ENCODE results near the gene ACSF2.

Gene ACSF2

GRCh38 chr17:50476545-50477315, 50.7 kb downstream of the ACSF2 start:
- FAIRE-seq (no peak), DNase-seq (ENCODE audit: insufficient read length) (no peak)
- TF ChIP-seq POLR2AphosphoS5 (IDR thresholded peaks at IDR 0.05; ENCODE audit: low read depth, low read length) (no peak), TAF1 (IDR thresholded peaks at IDR 0.05; ENCODE audit: borderline replicate concordance, low read depth, low read length) (no peak), POLR2A (IDR thresholded peaks at IDR 0.05; ENCODE audit: low read depth, low read length) (no peak)

- DNase-seq (ENCODE audit: insufficient read length) (no peak), FAIRE-seq (no peak)
- TF ChIP-seq POLR2AphosphoS5 (IDR thresholded peaks at IDR 0.05; ENCODE audit: low read depth, low read length), result no peak
- no peak for TF ChIP-seq POLR2A (IDR thresholded peaks at IDR 0.05; ENCODE audit: low read depth, low read length)
- no peak for TF ChIP-seq TAF1 (IDR thresholded peaks at IDR 0.05; ENCODE audit: borderline replicate concordance, low read depth, low read length)
Observed at GRCh38 chr17:50477976-50478375, 52.0 kb downstream of the ACSF2 start.

- FAIRE-seq (peak; percentile 87), DNase-seq (ENCODE audit: insufficient read length) (peak; percentile 84)
- TF ChIP-seq POLR2AphosphoS5 (IDR thresholded peaks at IDR 0.05; ENCODE audit: low read depth, low read length), result peak; percentile 79
- TF ChIP-seq TAF1 (IDR thresholded peaks at IDR 0.05; ENCODE audit: borderline replicate concordance, low read depth, low read length), result peak; percentile 80
- TF ChIP-seq POLR2A (IDR thresholded peaks at IDR 0.05; ENCODE audit: low read depth, low read length), result peak; percentile 92
Observed at GRCh38 chr17:50478391-50479381, 52.7 kb downstream of the ACSF2 start, which contains the start of gene RSAD1. Gene RSAD1 (plus strand): TSS chr17:50478860. CDS start chr17:50478885, 25 bp downstream.

- FAIRE-seq, result peak; percentile 74
Observed at GRCh38 chr17:50479522-50480141, 53.6 kb downstream of the ACSF2 start.

GRCh38 chr17:50480142-50480764, 54.2 kb downstream of the ACSF2 start:
- DNase-seq (ENCODE audit: insufficient read length) (no peak), FAIRE-seq (no peak)
- TF ChIP-seq TAF1 (IDR thresholded peaks at IDR 0.05; ENCODE audit: borderline replicate concordance, low read depth, low read length) (no peak), POLR2A (IDR thresholded peaks at IDR 0.05; ENCODE audit: low read depth, low read length) (no peak), POLR2AphosphoS5 (IDR thresholded peaks at IDR 0.05; ENCODE audit: low read depth, low read length) (no peak)

More at GRCh38 chr17:50479522-50480141, 53.6 kb downstream of the ACSF2 start:
- TF ChIP-seq POLR2AphosphoS5 (IDR thresholded peaks at IDR 0.05; ENCODE audit: low read depth, low read length) (no peak), TAF1 (IDR thresholded peaks at IDR 0.05; ENCODE audit: borderline replicate concordance, low read depth, low read length) (no peak), POLR2A (IDR thresholded peaks at IDR 0.05; ENCODE audit: low read depth, low read length) (no peak)
- no peak for DNase-seq (ENCODE audit: insufficient read length)

- DNase-seq (ENCODE audit: insufficient read length) (no peak), FAIRE-seq (no peak)
- no peak for TF ChIP-seq POLR2AphosphoS5 (IDR thresholded peaks at IDR 0.05; ENCODE audit: low read depth, low read length)
- TF ChIP-seq TAF1 (IDR thresholded peaks at IDR 0.05; ENCODE audit: borderline replicate concordance, low read depth, low read length), result no peak
- TF ChIP-seq POLR2A (IDR thresholded peaks at IDR 0.05; ENCODE audit: low read depth, low read length), result no peak
Observed at GRCh38 chr17:50480854-50481490, 55.0 kb downstream of the ACSF2 start.

GRCh38 chr17:50481648-50482047, 55.6 kb downstream of the ACSF2 start:
- DNase-seq (ENCODE audit: insufficient read length) (no peak), FAIRE-seq (no peak)
- TF ChIP-seq TAF1 (IDR thresholded peaks at IDR 0.05; ENCODE audit: borderline replicate concordance, low read depth, low read length), result no peak
- no peak for TF ChIP-seq POLR2AphosphoS5 (IDR thresholded peaks at IDR 0.05; ENCODE audit: low read depth, low read length)
- no peak for TF ChIP-seq POLR2A (IDR thresholded peaks at IDR 0.05; ENCODE audit: low read depth, low read length)

- DNase-seq (ENCODE audit: insufficient read length) (no peak), FAIRE-seq (no peak)
- no peak for TF ChIP-seq TAF1 (IDR thresholded peaks at IDR 0.05; ENCODE audit: borderline replicate concordance, low read depth, low read length)
- no peak for TF ChIP-seq POLR2AphosphoS5 (IDR thresholded peaks at IDR 0.05; ENCODE audit: low read depth, low read length)
- no peak for TF ChIP-seq POLR2A (IDR thresholded peaks at IDR 0.05; ENCODE audit: low read depth, low read length)
Observed at GRCh38 chr17:50482110-50482509, 56.1 kb downstream of the ACSF2 start.

- TF ChIP-seq POLR2A (IDR thresholded peaks at IDR 0.05; ENCODE audit: low read depth, low read length) (no peak), POLR2AphosphoS5 (IDR thresholded peaks at IDR 0.05; ENCODE audit: low read depth, low read length) (no peak), TAF1 (IDR thresholded peaks at IDR 0.05; ENCODE audit: borderline replicate concordance, low read depth, low read length) (no peak)
- FAIRE-seq, result peak; percentile 88
- DNase-seq (ENCODE audit: insufficient read length), result no peak
Observed at GRCh38 chr17:50482516-50482915, 56.5 kb downstream of the ACSF2 start.

- DNase-seq (ENCODE audit: insufficient read length), result no peak
Observed at GRCh38 chr17:50483266-50483665, 57.2 kb downstream of the ACSF2 start.

More at GRCh38 chr17:50483266-50483665, 57.2 kb downstream of the ACSF2 start:
- FAIRE-seq, result no peak
- TF ChIP-seq POLR2AphosphoS5 (IDR thresholded peaks at IDR 0.05; ENCODE audit: low read depth, low read length) (no peak), TAF1 (IDR thresholded peaks at IDR 0.05; ENCODE audit: borderline replicate concordance, low read depth, low read length) (no peak), POLR2A (IDR thresholded peaks at IDR 0.05; ENCODE audit: low read depth, low read length) (no peak)

Measured in GM12892 (cell line).